ENCODE results near the gene JPH3. TPM values are rescaled to one million over a fixed set of nuclear protein-coding genes. Genes with fewer than 3 reads are reported as not detected.

The JPH3 gene
- total RNA-seq = 0.29 TPM
- long read RNA-seq = 0 reads

GRCh38 chr16:87602001-87602775 is at the start of gene JPH3:
Gene JPH3 (plus strand): TSS chr16:87602508. CDS start chr16:87603147, 639 bp downstream.
- ATAC-seq (no peak), DNase-seq (no peak)
- Histone ChIP-seq H3K9me3 (no peaks in the 10 kb centered on the region), H3K27ac (no peak within 1 kb of the TSS), H3K4me1 (no peaks in the 10 kb centered on the region), H3K36me3 (no peaks in the 10 kb centered on the region), H3K27me3 (peaks cover 68% of the 10 kb centered on the region), H3K4me3 (no peak within 1 kb of the TSS)
- intact Hi-C loops (cut with DNase I) = no loop called here
- no peak for TF ChIP-seq CTCF (IDR thresholded peaks at IDR 0.05)

GRCh38 chr16:87552772-87553573 is 49.3 kb upstream of the JPH3 start:
- peaks cover 8% of the 10 kb centered on the region for H3K4me1 ChIP-seq
- no peaks in the 10 kb centered on the region for H3K9me3 ChIP-seq
- H3K27me3 ChIP-seq = no peaks in the 10 kb centered on the region
- H3K27ac ChIP-seq = no peak overlapping the region
- DNase-seq (no peak), ATAC-seq (no peak)
- no peak for TF ChIP-seq CTCF (IDR thresholded peaks at IDR 0.05)
- no peaks in the 10 kb centered on the region for H3K36me3 ChIP-seq
- no peak overlapping the region for H3K4me3 ChIP-seq
- intact Hi-C loops (cut with DNase I) = no loop called here

- H3K27me3 ChIP-seq = no peaks in the 10 kb centered on the region
- H3K27ac ChIP-seq = peak overlapping the region; percentile 55
- no peak overlapping the region for H3K4me3 ChIP-seq
- H3K36me3 ChIP-seq = no peaks in the 10 kb centered on the region
- TF ChIP-seq CTCF (IDR thresholded peaks at IDR 0.05) = no peak
- no peaks in the 10 kb centered on the region for H3K9me3 ChIP-seq
- DNase-seq (no peak), ATAC-seq (peak; percentile 57)
- intact Hi-C loops (cut with DNase I) = no loop called here
- H3K4me1 ChIP-seq = peaks cover 8% of the 10 kb centered on the region
Observed at GRCh38 chr16:87554754-87555427, 47.4 kb upstream of the JPH3 start.

GRCh38 chr16:87555647-87556046 is 46.7 kb upstream of the JPH3 start:
- TF ChIP-seq CTCF (IDR thresholded peaks at IDR 0.05) = no peak
- DNase-seq = no peak
- no peaks in the 10 kb centered on the region for H3K27me3 ChIP-seq
- H3K9me3 ChIP-seq = no peaks in the 10 kb centered on the region
- H3K27ac ChIP-seq = peak overlapping the region; percentile 80
- no peaks in the 10 kb centered on the region for H3K36me3 ChIP-seq
- peaks cover 8% of the 10 kb centered on the region for H3K4me1 ChIP-seq
- intact Hi-C loops (cut with DNase I) = no loop called here
- ATAC-seq = no peak
- H3K4me3 ChIP-seq = no peak overlapping the region

GRCh38 chr16:87556941-87557459 is 45.3 kb upstream of the JPH3 start:
- H3K4me1 ChIP-seq = peaks cover 8% of the 10 kb centered on the region
- H3K27me3 ChIP-seq = no peaks in the 10 kb centered on the region
- intact Hi-C loops (cut with DNase I) = no loop called here
- TF ChIP-seq CTCF (IDR thresholded peaks at IDR 0.05) = no peak
- peak; percentile 54 for ATAC-seq
- DNase-seq = no peak
- H3K36me3 ChIP-seq = no peaks in the 10 kb centered on the region
- H3K4me3 ChIP-seq = no peak overlapping the region
- no peaks in the 10 kb centered on the region for H3K9me3 ChIP-seq
- peak overlapping the region; percentile 80 for H3K27ac ChIP-seq
